NCI-H1417 (cell line): ENCODE results near the gene AQR.
A peak's percentile ranks its signal among the peaks of the same experiment; 100 is the strongest.
"Not testable (repeated sequence)": the region's sequence is repeated elsewhere in the genome, so short reads cannot be mapped to it uniquely, and the experiment has no call there.

Source experiments
- DNase-seq, 3 experiments: peaks; one replicate each; lab custom pipeline; 2025; lab: John Stamatoyannopoulos, UW

The AQR gene

GRCh38 chr15:34953851-34954250 lies 15.7 kb downstream of the AQR start:
- DNase-seq = no peak

- DNase-seq = no peak
These were observed 17.1 kb downstream of the AQR start for GRCh38 chr15:34952481-34952880.

GRCh38 chr15:34951993-34952392 lies 17.5 kb downstream of the AQR start:
- DNase-seq = no peak

- DNase-seq = no peak
These were observed 24.6 kb downstream of the AQR start for GRCh38 chr15:34944936-34945335.

- DNase-seq = no peak
These were observed 25.8 kb downstream of the AQR start for GRCh38 chr15:34943711-34944110.

GRCh38 chr15:34943264-34943663 lies 26.3 kb downstream of the AQR start:
- not testable (repeated sequence) for DNase-seq

- DNase-seq = no peak
These were observed 27.2 kb downstream of the AQR start for GRCh38 chr15:34942363-34942762.

- no peak for DNase-seq
These were observed 27.7 kb downstream of the AQR start for GRCh38 chr15:34941831-34942230.

- no peak for DNase-seq
These were observed 28.3 kb downstream of the AQR start for GRCh38 chr15:34941185-34941698.

- no peak for DNase-seq
These were observed 36.0 kb downstream of the AQR start for GRCh38 chr15:34933432-34933975.

GRCh38 chr15:34928349-34928748 lies 41.2 kb downstream of the AQR start:
- not testable (repeated sequence) for DNase-seq

- DNase-seq = no peak
These were observed 41.8 kb downstream of the AQR start for GRCh38 chr15:34927726-34928125.

- DNase-seq = no peak
These were observed 55.2 kb downstream of the AQR start for GRCh38 chr15:34914317-34914716.

GRCh38 chr15:34905047-34905446 lies 64.5 kb downstream of the AQR start:
- DNase-seq = no peak

GRCh38 chr15:34904527-34904926 lies 65.0 kb downstream of the AQR start:
- no peak for DNase-seq

- DNase-seq = peak in 2 of 3 experiments; percentile 40 to 82
These were observed 68.8 kb downstream of the AQR start for GRCh38 chr15:34900748-34901147.

GRCh38 chr15:34896183-34896582 lies 73.4 kb downstream of the AQR start:
- DNase-seq = no peak

GRCh38 chr15:34893967-34894366 lies 75.6 kb downstream of the AQR start:
- DNase-seq = no peak

GRCh38 chr15:34892963-34893591 lies 76.5 kb downstream of the AQR start:
- no peak for DNase-seq

- no peak for DNase-seq
These were observed 79.1 kb downstream of the AQR start for GRCh38 chr15:34890424-34890823.

- DNase-seq = no peak
These were observed 80.1 kb downstream of the AQR start for GRCh38 chr15:34889476-34889875.

- DNase-seq = no peak
These were observed 83.4 kb downstream of the AQR start for GRCh38 chr15:34886134-34886533.

GRCh38 chr15:34883633-34884032 lies 85.9 kb downstream of the AQR start:
- DNase-seq = no peak

- DNase-seq = no peak
These were observed 86.5 kb downstream of the AQR start for GRCh38 chr15:34883042-34883441.
